GM19468 (cell line): ENCODE data around the gene ANKAR.
"Not testable (repeated sequence)": the region's sequence is repeated elsewhere in the genome, so short reads cannot be mapped to it uniquely, and the experiment has no call there.

Experiments
- ATAC-seq: cut with Tn5 transposase; IDR thresholded peaks from one replicate; pipeline ENCODE4 v1.9.1; 2021; ENCODE audit warnings: mild to moderate bottlenecking, moderate library complexity, moderate number of reproducible peaks; ENCODE audit not compliant: unreplicated experiment; ENCODE audit errors: extremely low read depth

ANKAR gene

DNA sequence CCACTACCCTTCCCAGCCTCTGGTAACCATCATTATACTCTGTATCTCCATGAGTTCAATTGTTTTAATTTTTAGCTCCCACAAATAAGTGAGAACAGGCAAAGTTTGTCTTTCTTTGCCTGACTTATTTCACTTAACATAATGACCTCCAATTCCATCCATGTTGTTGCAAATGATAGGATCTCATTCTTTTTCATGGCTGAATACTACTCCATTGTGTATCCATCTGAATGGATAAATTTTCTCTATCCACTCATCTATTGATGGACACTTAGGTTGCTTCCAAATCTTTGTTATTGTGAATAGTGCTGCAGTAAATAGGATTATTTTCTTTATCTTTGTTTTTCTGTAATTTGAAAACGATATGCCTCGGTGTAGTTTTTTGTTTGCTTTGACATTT lies 26.2 kb downstream of the ANKAR start:
- ATAC-seq: no peak

DNA sequence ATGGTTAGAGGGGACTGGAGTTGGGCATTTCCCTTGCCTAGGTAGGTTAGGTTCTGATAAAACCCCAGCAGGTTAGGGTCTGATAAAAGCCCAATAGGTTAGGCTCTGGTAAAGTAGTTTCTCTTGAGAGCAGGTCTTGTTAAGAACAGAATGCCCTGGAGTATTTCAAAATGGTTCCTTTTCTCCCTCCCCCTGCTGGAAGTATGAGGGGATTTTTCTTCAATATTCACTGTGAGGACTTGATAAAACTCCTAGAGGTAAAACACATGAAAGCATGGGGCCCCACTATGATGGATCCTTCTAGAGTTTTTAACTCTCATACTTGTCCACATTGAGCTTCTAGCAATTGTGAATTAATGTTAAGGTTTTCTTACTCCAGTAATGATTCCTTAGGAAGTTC lies 27.6 kb downstream of the ANKAR start:
- no peak for ATAC-seq

DNA sequence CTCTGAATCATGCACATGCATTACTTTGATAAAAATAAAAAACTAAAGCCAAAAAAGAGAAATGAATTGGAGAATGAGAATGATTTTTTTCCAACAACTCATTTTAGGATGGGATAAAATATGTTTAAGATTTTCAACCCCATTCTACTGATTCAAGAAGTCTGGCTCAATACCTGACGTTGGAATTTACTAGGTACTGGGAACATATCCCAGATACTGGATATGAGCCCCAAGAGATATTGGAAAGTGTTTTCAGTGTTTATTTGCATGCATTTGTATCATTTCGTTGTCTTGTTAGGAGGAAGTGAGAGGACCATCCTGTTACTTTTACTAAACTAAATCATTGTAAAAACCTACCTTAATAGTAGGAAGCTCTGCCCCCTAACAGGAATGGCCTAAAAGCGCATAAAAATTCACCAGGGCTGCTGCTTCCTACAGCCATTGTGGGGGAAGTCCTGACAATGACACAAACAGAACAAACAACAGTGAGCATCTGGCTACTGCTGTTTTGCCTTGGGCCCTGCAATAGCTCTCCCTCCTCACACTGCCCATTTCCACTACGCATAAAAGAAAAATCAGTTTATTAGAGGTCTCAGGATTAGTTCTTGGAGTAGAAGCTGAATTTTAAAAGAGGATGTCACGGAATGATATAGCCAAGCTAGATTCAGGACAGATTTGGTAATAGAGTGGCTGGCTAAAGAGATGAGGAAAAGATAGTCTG lies 35.2 kb downstream of the ANKAR start:
- no peak for ATAC-seq

- ATAC-seq: not testable (repeated sequence)
Observed at GRCh38 chr2:189717593-189717992, 43.1 kb downstream of the ANKAR start.

DNA sequence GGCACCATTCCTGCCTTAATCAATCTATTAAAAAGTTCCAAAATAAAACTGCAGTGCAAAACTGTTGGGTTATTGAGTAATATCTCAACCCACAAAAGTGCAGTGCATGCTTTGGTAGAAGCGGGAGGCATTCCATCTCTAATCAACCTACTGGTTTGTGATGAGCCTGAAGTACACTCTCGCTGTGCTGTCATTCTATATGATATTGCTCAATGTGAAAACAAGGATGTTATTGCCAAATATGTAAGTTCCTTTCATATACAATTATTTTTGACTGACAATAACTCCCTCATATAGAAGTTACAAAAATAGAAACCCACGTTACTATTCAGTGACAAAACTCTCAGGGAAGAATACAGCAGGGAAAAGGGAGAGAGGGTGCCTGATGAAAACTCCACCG lies 45.1 kb downstream of the ANKAR start:
- ATAC-seq: no peak

DNA sequence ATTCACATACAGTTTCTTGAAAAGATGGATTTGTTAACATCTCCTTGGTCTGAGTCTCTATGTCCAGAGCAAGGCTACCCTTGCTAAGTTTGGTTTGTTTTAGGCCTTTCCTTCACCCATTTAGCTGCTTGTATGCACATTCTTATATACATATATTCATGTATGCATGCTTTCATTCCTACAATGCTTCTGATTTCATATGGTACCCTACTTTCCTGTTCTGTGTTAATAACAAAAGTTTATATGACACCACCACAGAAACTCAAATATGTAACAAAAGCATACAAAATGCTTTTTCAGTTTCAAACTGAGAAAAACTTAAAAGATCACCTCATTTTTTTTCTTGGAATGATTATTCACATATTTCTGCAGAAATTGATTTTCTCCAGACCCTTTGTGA lies 48.7 kb downstream of the ANKAR start:
- no peak for ATAC-seq
